A549 (cell line): ENCODE data around the gene RFX1.

Experiments used
- CEBPB ChIP-seq, 2 experiments: fragments of >200 bp in 1 of 2; sonication (Bioruptor Twin) in 1 of 2; formaldehyde crosslinking in 1 of 2; IDR thresholded peaks; 2 replicates each; pipeline ENCODE4 v1.6.1; 2012 to 2016
- CTCF ChIP-seq: fragments of >200 bp; sonication (Bioruptor Twin); formaldehyde crosslinking; IDR thresholded peaks from 3 replicates; pipeline ENCODE4 v1.5.1; 2016
- MAFK ChIP-seq: fragments of 450-650 bp; IDR thresholded peaks from 2 replicates; pipeline ENCODE4 v1.6.1; 2014; ENCODE audit not compliant: partially characterized antibody
- MAX ChIP-seq: IDR thresholded peaks from 2 replicates; pipeline ENCODE4 v1.6.1; 2012
- PHF8 ChIP-seq: fragments of 200-600 bp; sonication (generic); IDR thresholded peaks from 2 replicates; pipeline ENCODE4 v1.6.1; 2016; ENCODE audit warnings: low read depth, mild to moderate bottlenecking, antibody characterized with exemption, moderate library complexity, borderline replicate concordance
- POLR2A ChIP-seq: IDR thresholded peaks from 2 replicates; pipeline ENCODE4 v1.6.1; 2012; ENCODE audit warnings: mild to moderate bottlenecking, low read length
- REST ChIP-seq: fragments of 200-600 bp; sonication (generic); IDR thresholded peaks from 2 replicates; pipeline ENCODE4 v1.6.1; 2016; ENCODE audit warnings: antibody characterized with exemption, mild to moderate bottlenecking, moderate library complexity

GRCh38 chr19:13981467-13981866, 24.7 kb downstream of the RFX1 start:
- TF ChIP-seq CEBPB (IDR thresholded peaks at IDR 0.05), result no peak
- TF ChIP-seq REST, result no peak
- TF ChIP-seq MAFK, result no peak
- no peak for TF ChIP-seq POLR2A
- no peak for TF ChIP-seq CTCF
- TF ChIP-seq MAX, result no peak
- TF ChIP-seq PHF8, result no peak
